ENCODE data around the gene MIA2.
"Not testable (repeated sequence)": the region's sequence is repeated elsewhere in the genome, so short reads cannot be mapped to it uniquely, and the experiment has no call there.

The MIA2 gene, protein sequence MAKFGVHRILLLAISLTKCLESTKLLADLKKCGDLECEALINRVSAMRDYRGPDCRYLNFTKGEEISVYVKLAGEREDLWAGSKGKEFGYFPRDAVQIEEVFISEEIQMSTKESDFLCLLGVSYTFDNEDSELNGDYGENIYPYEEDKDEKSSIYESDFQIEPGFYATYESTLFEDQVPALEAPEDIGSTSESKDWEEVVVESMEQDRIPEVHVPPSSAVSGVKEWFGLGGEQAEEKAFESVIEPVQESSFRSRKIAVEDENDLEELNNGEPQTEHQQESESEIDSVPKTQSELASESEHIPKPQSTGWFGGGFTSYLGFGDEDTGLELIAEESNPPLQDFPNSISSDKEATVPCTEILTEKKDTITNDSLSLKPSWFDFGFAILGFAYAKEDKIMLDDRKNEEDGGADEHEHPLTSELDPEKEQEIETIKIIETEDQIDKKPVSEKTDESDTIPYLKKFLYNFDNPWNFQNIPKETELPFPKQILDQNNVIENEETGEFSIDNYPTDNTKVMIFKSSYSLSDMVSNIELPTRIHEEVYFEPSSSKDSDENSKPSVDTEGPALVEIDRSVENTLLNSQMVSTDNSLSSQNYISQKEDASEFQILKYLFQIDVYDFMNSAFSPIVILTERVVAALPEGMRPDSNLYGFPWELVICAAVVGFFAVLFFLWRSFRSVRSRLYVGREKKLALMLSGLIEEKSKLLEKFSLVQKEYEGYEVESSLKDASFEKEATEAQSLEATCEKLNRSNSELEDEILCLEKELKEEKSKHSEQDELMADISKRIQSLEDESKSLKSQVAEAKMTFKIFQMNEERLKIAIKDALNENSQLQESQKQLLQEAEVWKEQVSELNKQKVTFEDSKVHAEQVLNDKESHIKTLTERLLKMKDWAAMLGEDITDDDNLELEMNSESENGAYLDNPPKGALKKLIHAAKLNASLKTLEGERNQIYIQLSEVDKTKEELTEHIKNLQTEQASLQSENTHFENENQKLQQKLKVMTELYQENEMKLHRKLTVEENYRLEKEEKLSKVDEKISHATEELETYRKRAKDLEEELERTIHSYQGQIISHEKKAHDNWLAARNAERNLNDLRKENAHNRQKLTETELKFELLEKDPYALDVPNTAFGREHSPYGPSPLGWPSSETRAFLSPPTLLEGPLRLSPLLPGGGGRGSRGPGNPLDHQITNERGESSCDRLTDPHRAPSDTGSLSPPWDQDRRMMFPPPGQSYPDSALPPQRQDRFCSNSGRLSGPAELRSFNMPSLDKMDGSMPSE (N-terminal part only)

DNA sequence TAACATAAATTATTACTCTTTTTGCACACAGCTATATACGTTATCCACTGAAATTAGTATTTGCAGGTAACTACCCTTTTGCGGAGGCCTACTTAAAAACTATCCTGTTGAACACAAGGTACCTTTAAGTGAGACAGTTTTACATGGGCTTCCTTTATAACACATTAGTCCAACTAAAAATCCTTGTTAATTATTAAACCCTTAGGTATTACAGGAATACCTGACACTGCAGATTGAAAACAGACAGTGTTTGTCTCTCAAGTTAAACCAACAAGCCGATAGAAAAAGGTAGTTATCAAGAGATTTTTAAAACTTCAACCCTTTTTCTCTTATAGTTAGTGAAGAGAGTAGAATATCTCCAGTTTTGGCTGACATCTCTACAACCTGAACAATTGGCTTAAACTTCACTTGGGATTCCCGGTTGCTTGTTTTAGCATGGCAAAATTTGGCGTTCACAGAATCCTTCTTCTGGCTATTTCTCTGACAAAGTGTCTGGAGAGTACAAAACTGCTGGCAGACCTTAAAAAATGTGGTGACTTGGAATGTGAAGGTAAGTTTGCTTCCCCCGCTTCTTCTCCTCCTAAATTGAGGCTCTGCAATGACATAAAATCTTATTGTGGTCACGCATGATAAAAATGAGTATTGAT is at the start of gene MIA2:
Gene MIA2, plus strand, starts transcription at position 236 of the 647 bp plus-strand sequence. Its CDS starts 200 bp downstream, at position 436.
- DNase-seq: no peak

DNA sequence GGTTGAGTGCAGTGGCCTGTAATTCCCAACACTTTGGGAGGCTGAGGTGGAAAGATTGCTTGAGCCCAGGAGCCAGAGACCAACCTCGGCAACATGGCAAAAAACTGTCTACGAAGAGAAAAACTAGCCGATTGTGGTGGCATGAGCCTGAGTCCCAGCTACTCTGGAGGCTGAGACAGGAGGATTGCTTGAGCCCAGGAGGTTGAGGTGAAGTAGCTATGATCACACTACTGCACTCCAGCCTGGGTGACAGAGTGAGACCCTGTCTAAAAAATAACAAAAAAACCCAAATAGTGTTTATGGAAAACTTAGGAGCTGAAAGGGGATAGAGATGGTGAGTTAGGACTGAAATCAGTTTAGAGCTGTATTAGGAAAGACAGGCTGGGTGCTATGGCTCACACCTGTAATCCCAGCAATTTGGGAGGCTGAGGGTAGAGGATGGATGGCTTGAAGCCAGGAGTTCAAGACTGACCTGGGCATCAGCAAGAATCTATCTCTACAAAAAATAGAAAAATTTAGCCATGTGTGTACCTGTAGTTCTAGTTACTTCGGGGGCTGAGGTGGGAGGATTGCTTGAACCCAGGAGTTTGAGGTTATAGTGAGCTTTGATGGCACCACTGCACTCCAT is 49.0 kb upstream of the MIA2 start:
- DNase-seq: no peak

DNA sequence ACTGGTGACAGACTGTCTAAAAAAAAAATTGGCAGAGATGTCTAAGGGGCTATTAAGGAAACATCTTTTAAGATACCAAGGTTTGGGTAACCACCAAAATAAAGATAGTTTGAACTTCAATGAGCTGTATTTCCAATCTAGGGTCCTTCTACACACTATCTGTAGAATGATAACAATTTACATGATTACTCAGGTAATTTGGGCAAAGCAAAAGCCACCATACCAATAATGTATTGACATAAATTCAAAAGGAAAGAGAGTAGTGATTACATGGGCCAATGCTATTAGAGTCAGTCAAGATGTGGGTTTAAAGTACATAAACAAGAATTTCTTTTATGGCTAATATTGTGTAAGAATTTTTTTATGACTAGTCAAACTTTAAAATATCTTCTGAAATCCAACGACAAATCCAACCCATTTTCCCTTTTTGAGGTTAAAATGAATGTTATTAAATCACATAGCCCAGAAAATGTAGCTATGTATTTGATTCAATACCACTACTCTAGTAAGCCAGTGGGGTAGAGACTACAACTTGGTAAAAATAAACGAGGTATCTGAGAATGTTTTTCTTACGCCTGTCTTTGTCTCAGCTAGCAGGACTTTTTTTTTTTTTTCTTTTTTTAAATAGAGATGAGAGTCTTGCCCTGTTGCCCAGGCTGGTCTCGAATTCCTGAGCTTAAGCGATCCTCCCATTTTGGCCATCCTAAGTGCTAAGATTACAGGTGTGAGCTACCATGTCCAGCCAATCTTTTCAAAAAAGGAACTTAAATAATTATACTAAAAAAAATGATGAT is 48.3 kb upstream of the MIA2 start:
- DNase-seq: no peak

DNA sequence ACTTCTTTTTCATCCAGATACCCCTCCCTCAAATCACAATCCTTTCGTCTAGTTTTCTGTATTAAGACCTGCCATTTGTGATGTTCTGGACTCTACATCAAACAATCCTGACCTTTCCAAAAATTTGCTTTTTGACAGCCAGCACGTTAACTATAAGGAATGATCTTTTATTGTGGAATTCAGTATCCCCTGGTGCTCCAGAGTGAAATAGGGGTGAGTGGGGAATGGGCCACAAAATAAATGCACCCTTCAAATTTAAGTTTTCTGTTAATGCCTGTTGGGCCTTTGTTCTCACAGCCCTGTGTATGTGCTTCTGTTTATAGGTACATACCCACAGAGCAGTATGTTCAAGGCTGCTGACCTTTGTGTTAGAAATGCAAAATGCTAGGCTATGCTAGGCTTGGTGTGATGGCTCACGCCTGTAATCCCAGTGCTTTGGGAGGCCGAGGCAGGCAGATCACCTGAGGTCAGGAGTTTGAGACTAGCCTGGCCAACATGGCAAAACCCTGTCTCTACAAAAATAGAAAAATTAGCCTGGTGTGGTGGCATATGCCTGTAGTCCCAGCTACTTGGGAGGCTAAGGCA is 46.7 kb upstream of the MIA2 start:
- DNase-seq: no peak

DNA sequence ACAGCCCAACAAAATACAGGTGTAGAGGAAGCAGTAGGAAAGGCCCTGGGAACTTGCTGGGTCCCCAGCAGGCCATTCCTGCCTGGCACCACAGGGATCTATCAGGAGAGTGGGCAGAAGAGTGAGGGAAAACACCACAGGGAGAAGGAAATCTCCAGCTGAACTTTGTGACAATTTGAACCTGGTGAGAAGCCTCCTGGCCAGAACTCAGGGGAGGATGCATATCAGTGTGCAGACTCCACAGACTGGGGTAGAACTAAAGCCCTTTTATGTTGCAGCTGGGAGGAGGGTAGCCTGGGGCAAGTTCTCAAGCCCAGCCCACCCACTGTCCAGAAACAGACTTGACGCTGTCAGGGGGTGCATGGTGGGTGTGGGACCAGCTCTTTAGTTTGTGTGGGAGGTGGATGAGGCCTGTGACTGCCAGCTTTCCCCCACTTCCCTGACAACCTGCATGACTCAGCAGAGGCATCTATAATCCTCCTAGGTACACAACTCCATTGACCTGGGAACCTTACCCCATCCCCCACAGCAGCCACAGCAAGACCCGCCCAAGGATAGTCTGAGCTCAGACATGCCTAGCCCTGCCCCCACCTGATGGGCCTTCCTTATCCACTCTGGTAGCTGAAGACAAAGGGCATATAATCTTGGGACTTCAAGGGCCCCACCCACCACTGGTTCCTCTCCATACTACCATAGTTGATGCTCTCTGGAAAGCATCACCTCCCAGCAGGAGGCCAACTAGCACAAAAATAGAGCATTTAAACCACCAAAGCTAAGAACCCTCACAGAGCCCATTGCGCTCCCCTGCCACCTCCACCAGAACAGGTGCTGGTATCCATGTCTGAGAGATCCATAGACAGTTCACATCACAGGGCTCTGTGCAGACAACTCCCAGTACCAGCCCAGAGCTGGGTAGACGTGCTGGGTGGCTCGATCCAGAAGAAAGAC is 29.8 kb upstream of the MIA2 start:
- DNase-seq: no peak

DNA sequence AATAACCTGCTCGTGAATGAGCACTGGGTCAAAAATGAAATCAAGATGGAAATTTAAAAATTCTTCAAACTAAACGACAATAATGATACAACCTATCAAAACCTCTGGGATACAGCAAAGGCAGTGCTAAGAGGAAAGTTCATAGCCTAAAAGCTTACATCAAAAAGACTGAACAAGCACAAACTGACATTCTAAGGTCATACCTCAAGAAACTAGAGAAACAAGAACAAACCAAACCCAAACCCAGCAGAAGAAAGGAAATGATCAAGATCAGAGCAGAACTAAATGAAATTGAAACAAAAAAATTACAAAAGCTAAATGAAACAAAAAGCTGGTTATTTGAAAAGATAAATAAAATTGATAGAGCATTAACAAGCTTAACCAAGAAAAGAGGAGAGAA is 26.3 kb upstream of the MIA2 start:
- not testable (repeated sequence) for DNase-seq

DNA sequence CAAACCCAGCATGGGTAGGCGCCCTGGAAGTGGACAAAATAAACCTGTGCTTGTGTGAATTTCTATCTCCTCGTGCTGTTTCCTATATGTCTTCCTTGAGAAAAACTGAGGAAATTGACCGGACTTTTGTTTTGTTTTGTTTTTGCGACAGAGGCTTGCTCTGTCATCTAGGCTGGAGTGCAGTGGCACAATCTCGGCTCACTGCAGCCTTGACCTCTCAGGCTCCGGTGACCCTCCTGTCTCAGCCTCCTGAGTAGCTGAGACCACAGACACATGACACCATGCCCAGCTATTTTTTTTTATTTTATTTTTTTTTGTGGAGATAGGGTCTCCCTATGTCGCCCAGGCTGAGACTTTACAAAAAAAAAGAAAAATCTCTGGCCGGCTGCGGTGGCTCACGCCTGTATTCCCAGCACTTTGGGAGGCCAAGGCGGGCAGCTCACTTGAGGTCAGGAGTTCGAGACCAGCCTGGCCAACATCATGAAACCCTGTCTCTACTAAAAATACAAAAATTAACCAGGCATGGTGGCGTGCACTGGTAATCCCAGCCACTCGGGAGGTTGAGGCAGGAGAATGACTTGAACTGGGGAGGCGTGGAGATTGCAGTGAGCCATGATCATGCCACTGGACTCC is 22.5 kb upstream of the MIA2 start:
- no peak for DNase-seq

DNA sequence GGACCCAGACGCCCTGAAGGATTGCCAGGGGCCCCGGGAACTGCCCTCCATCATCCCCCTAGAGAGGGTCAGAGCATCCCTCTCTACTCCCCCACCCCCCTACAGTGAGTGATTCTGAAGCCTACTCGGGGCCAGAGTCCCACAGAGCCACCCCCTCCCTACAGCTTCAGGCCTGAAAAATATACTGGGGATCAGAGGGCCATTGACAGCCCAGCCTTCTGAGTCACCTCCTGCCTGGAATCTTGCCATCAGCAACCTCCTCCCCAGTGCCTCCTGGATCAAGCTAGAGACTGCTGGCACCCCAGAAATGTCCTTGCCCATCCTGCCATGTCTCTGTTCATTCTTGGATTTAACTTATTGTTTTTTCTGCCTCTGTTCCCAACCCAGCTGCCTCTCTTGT is 21.7 kb upstream of the MIA2 start:
- DNase-seq: no peak

DNA sequence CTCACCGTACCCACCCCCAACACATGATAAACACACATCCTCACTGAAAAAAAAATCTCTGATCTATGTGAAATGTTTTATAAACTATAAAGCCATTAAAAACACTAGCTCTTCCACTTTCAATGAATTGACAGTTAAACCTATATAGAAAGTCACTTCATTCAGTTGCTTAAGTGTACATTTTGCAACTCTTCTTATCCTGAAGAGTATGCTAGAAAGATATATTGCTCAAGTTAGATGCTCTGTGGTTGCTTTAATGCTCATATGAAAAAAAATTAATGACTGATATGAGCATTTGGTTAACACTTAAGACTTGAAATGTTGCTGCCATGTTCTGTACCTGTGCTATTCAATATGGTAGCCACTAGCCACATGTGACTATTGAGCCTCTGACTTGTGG is 21.0 kb upstream of the MIA2 start:
- DNase-seq: no peak

DNA sequence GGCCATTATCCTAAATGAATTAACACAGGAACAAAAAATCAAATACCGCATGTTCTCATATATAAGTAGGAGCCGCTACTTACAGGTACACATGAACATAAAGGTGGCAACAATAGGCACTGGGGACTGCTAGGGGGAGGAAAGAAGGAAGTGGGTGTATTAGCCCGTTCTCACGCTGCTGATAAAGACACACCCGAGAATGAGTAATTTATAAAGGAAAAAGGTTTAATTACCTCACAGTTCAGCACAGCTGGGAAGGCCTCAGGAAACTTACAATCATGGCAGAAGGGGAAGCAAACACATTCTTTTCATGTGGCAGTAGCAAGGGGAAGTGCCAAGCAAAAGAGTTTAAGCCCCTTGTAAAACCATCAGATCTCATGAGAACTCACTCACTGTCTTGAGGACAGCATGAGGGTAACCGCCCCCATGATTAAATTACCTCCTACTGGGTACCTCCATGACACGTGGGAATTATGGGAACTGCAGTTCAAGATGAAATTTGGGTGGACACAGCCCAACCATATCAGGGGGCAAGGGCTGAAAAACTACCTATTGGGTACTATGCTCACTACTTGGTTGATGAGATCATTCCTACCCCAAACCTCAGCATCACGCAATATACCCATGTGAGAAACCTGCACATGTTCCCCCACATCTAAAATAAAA is 16.4 kb upstream of the MIA2 start:
- no peak for DNase-seq

DNA sequence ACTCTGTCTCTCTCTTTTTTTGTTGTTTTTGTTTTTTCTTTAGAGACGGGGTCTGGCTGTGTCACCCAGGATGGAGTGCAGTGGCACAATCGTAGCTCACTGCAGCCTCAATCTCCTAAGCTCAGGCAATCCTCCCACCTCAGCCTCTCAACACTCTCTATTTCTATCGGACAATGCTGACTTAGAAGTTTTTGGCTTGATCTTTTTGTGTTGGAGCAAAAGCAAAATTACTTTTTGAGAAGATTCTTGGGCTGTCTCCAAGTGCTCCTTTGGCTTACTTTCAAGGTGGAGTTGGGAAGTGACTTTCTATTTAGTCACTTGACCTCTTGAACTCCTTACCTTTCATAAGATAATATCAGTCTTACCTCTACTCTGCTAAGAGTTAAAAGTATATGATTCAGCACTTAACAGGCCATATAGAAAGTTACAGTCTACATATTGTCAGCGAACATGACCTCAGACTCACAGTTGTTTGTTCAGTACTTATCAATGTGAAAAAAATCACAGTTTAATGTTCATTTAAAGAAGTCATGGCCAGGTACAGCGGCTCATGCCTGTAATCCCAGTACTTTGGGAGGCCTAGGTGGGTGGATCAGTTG is 15.4 kb upstream of the MIA2 start:
- no peak for DNase-seq

DNA sequence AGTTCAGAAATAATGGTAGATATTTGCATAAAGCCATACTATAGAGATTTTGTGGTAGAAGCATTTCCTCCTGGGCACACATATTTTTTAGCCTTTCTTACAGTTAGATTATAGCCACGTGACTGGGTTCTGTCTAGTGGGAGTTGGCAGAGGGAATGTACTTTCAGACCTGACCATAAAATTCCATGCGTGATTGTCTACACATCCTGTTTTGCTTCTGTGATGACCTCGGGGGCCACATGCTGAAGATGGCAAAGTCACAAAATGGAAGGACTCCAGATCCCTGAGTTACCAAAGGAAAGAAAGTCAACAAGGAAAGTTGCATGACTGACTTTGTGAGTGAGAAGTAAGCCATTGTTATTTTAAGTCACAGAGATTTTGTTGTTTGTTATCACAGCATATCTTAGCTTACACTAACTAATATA is 14.6 kb upstream of the MIA2 start:
- no peak for DNase-seq

DNA sequence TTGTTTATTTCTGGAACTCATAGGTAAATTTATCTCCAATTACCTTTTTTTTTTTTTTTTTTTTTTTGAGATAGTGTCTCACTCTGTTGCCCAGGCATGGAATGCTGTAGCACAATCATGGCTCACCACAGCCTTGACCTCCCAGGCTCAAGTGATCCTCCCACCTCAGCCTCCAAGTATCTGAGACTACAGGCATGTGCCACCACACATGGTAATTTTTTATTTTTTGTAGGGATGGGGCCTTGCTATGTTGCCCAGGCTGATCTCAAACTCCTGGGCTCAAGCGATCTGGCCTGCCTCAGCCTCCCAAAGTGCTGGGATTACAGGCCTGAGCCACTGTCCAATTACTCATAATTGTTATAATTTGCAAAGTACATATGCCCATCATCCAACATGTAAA is 13.2 kb upstream of the MIA2 start:
- DNase-seq: not testable (repeated sequence)

DNA sequence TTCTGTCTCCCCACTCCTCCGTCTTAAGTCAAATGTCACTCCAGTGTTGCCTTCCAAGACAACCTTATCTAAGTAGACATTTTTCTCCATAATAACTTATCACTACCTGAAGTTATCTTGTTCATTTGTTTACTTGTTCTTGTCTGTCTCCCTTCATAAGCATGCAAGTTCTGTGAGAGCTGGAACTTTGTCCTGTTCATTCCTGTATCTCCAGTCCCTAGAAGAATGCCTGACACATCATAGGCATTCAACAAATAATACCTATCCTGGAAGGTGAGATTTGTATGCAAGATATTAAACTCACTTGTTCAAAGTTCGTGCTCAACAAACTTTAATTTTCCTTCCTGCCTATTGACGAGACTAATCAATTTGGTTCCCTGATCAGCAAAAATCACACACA is 5.7 kb upstream of the MIA2 start:
- DNase-seq: no peak

DNA sequence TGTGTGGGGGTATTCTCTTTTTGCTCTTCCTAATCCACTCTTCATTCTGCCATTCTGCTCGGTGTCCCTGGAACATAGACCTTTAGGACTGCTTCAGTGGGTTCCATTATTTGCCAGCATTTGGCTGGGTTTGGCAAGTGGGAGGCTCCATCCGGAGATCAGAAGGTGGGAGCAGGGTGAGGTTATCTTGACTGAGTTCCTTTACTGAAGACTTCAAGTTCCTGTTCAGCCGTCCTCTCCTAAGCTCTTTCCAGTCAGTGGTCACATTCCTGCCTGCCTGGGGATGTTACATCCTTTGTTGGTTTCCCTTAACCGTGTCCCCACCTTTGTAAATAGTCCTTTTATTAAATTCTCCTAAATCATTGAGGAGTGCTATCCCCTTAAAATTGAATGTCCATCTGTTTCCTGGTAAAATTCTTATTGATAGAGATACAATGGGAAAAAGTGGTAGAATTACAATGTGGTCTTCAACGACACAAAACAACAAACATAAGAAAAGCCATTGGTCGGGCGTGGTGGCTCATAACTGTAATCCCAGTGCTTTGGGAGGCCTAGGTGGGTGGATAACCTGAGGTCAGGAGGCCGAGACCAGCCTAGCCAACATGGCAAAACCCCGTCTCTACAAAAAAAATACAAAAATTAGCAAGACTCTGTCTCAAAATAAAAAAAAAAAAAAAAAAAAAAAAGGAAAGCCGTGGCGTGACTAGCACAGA is 5.0 kb upstream of the MIA2 start:
- no peak for DNase-seq

DNA sequence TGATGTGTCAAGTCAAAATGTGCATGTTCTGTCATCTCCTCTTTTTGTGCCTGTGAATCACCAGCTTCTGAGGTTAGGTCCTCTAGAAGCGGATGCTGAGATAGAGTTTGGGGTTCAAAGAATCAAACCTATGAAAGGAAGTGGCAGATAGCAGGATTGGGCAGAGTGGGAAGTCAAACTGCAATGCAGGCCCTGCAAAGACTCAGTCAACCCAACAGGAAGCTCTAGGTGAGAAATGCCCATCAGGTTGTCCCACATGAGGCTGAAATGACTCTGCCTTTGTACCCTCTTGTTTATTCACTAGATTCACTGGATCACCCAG is 4.5 kb upstream of the MIA2 start:
- DNase-seq: no peak
